Spleen (tissue), 11 donors: Measurements from ENCODE around the gene ZIC5. TPM values are rescaled to one million over a fixed set of nuclear protein-coding genes. Genes with fewer than 3 reads are reported as not detected.

Source experiments
- DNase-seq: peaks from one replicate; pipeline ENCODE4 v3.0.0-alpha.2; 2020
- H3K27ac ChIP-seq, 8 donors: fragments of 200-600 bp; sonication (generic) in 7 of 8; 1 replicate in 4 of 8; 2 replicates in 4 of 8; pipeline versions ENCODE4 v1.5.0 to v1.8.0; 2016 to 2021; ENCODE audit warnings: inconsistent platforms in 4 of 8, mild to moderate bottlenecking in 4 of 8, moderate library complexity in 1 of 8
- H3K27me3 ChIP-seq, 7 donors: fragments of 200-600 bp; sonication (generic) in 6 of 7; replicated peaks in 1 of 7; 1 replicate in 4 of 7; 2 replicates in 3 of 7; pipeline versions ENCODE4 v1.5.0 to v1.8.0; 2016 to 2021; ENCODE audit warnings: inconsistent platforms in 3 of 7, mild to moderate bottlenecking in 1 of 7
- H3K36me3 ChIP-seq, 6 donors: fragments of 200-600 bp; sonication (generic) in 5 of 6; 1 replicate in 4 of 6; 2 replicates in 2 of 6; pipeline versions ENCODE4 v1.5.0 to v1.8.0; 2016 to 2021; ENCODE audit warnings: inconsistent platforms in 2 of 6
- H3K4me1 ChIP-seq, 6 donors: fragments of 200-600 bp; sonication (generic) in 5 of 6; 1 replicate in 3 of 6; 2 replicates in 3 of 6; pipeline versions ENCODE4 v1.5.0 to v1.8.0; 2016 to 2021; ENCODE audit warnings: inconsistent platforms in 3 of 6
- H3K4me3 ChIP-seq, 8 donors: fragments of 200-600 bp; sonication (generic) in 7 of 8; 1 replicate in 4 of 8; 2 replicates in 4 of 8; pipeline versions ENCODE4 v1.5.0 to v1.8.0; 2016 to 2021; ENCODE audit warnings: inconsistent platforms in 4 of 8, mild to moderate bottlenecking in 4 of 8, moderate library complexity in 2 of 8
- H3K9me3 ChIP-seq, 8 donors: fragments of 200-600 bp; sonication (generic) in 7 of 8; 1 replicate in 4 of 8; 2 replicates in 4 of 8; pipeline versions ENCODE4 v1.5.0 to v1.8.0; 2016 to 2021; ENCODE audit warnings: inconsistent platforms in 4 of 8
- CTCF ChIP-seq, 11 experiments: fragments of 200-600 bp in 7 of 11; fragments of 450-650 bp in 4 of 11; sonication (generic) in 4 of 11; IDR thresholded peaks in 8 of 11; conservative IDR thresholded peaks in 3 of 11; 1 replicate in 7 of 11; 2 replicates in 4 of 11; pipeline versions ENCODE4 v1.4.0 to v1.8.0; 2016 to 2021; ENCODE audit warnings: antibody characterized with exemption in 11 of 11, inconsistent platforms in 4 of 11, mild to moderate bottlenecking in 1 of 11
- POLR2A ChIP-seq, 3 donors: fragments of 450-650 bp; IDR thresholded peaks; one replicate each; pipeline ENCODE4 v1.5.1; 2017; ENCODE audit warnings: antibody characterized with exemption in 3 of 3, mild to moderate bottlenecking in 1 of 3
- POLR2AphosphoS5 ChIP-seq, 3 donors: sonication (generic); formaldehyde crosslinking; IDR thresholded peaks; one replicate each; pipeline ENCODE4 v1.5.1; 2017; ENCODE audit warnings: antibody characterized with exemption in 3 of 3
- WGBS, 5 donors: extraction: QIAGEN DNeasy Blood & Tissue Kit in 3 of 5; methylation state at CpG; one replicate each; pipeline versions ENCODE4 v1.1.5 to v1.1.7; 2013 to 2018; 5-methylcytosine and 5-hydroxymethylcytosine counted together
- intact Hi-C: fragments of 100-400 bp; cut with DNase I; formaldehyde crosslinking; loops from one replicate; pipeline ENCODE4 v1.15.0; 2023; ENCODE audit warnings: low total_unique reads
- polyA plus RNA-seq, 3 donors: library from polyadenylated mRNA; stranded (reverse); fragments of 200-250 nt; gene quantifications; one replicate each; pipeline ENCODE4 v1.2.1, GENCODE V29; 2013
- total RNA-seq, 7 donors: library from RNA; depleted of rRNA in 3 of 7; stranded (reverse); fragments of >200 nt in 3 of 7; fragmentation: NEBNext Ultra II Directional in 4 of 7; extraction: Animal tissue kit (Norgen Biotek cat#: 25700) in 4 of 7; gene quantifications; one replicate each; pipeline versions ENCODE4 v1.1.0 to v1.2.1, GENCODE V29; 2016 to 2021
- donor health status: healthy with polysubstance abuse.
- donor health status: DM: no; HTN: no; CAD: no; lungs with moderate emphysema.
- donor health status: DM: no; HTN: no; CAD: no.
- donor health status: Bipolar disorder and iron deficiency.
- donor health status: healthy.
- donor health status: DM: no; HTN: no; CAD: no.
- donor health status: DM: yes; HTN: yes; CAD: no.

The ZIC5 gene
- total and polyA plus RNA-seq, 10 donors, result not detected

DNA sequence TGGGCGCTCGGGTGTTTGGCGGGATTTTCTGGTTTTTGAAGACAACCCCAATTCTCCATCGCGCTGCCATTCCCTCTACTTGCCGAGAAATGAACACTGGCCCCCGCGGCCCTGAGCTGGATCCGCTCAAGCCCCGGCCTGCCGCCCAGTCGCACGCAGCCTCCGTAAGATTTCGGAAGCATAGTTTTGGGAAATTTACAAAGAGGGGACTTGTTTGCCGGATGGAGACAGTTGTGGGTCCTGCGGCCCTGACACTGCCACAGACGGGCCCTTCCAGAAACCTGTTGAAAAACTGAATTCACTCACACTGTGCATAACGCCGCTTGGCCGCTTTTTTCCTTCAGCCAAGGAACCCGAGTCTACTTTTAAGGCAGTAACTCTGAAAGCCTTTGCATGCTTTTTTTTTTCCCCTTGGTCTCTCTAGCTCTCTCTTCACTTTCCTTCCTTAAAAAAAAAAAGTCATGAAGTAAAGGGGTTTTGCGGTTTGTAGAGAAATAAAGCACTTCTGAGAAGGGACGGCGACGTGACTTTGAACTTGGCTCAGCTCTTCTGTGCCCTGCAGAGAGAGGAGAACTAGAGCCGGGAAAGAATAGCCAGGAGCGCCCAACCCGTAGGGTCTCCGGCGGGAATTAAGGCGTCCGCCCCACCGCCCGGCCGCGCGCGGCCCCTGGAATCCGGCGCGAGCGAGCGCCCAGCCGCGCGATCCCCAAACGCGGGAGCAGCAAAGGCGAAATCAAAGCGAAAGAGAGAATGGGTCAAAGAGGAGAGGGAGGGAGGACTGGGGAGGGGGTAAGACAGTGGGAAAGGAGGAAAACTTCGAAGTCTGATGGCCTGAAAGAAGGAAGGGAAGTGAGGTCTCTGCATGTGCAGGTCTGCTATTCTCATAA lies 6.6 kb upstream of the ZIC5 start:
- peaks cover 0 to 60% (median 2%) of the 10 kb centered on the region in 8 donors for H3K9me3 ChIP-seq
- peaks cover 17 to 56% (median 54%) of the 10 kb centered on the region in 6 donors for H3K4me1 ChIP-seq
- TF ChIP-seq POLR2AphosphoS5 (IDR thresholded peaks at IDR 0.05) (no peak), CTCF (IDR thresholded peaks at IDR 0.05 in 8 of 11, conservative IDR thresholded peaks at IDR 0.05 in 3 of 11) (no peak), POLR2A (IDR thresholded peaks at IDR 0.05) (no peak)
- H3K4me3 ChIP-seq, result no peak overlapping the region
- 6 to 10% (median 9%) methylated on average over 46 to 52 of the region's 52 CpGs for WGBS, 5 donors
- no peak for DNase-seq
- intact Hi-C loops, result no loop called here
- peaks cover 46 to 100% (median 100%) of the 10 kb centered on the region in 7 donors for H3K27me3 ChIP-seq
- no peak overlapping the region for H3K27ac ChIP-seq
- H3K36me3 ChIP-seq, result no peaks in the 10 kb centered on the region

DNA sequence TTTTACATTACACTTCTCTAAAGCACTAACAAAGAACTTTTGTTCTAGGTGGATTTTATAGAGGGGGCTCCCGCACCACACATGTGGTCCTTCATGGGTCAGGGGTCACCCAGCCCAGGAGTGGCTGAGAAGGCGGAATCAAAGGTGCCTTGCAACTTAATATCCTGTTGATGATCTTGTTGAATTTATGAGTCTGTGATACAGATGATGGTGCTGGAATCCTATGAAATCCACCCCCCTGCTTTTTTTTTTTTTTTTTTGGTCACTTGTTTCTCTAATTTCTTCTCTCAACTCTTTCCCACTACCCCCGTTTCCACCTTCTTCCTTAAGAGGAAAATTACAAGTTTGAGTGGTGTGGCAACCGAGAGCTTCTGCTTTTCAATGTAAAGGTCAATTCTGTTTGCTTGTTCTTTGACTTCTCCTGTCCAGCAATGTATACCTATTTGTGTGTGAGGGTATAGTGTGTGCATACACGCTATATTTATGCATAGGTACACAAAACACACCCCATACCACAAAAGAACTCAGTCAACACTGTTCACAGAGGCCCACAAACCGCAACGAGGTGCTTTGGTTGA lies 5.9 kb upstream of the ZIC5 start:
- intact Hi-C loops, result no loop called here
- Histone ChIP-seq H3K4me3 (no peak overlapping the region), H3K36me3 (no peaks in the 10 kb centered on the region), H3K9me3 (peaks cover 0 to 60% (median 0%) of the 10 kb centered on the region in 8 donors), H3K27ac (no peak overlapping the region), H3K27me3 (peaks cover 43 to 100% (median 100%) of the 10 kb centered on the region in 7 donors), H3K4me1 (peaks cover 17 to 48% (median 46%) of the 10 kb centered on the region in 6 donors)
- no peak for DNase-seq
- no peak for TF ChIP-seq CTCF (IDR thresholded peaks at IDR 0.05 in 8 of 11, conservative IDR thresholded peaks at IDR 0.05 in 3 of 11)
- 30 to 36% (median 31%) methylated on average over 7 of the region's 7 CpGs for WGBS, 5 donors

DNA sequence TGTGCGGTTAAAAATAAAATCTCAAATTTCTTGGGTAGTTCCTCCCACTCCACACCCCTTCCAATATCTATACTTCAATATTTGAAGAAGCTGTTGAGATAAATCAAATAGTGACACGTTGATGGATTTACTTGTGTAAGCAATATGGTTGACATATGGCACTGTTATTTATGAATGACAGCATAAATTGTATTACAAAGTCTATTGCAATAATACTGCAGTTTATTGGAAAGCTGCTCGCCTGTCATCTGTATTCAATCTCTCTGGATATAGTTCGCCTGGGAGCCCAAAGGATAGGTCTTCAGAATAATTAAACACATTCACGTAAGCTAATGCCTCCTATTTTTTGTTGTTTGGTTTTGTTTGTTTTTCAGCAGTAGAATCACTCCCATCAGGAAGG lies 5.0 kb upstream of the ZIC5 start:
- 58 to 75% (median 71%) methylated on average over 5 of the region's 5 CpGs for WGBS, 5 donors
- Histone ChIP-seq H3K27me3 (peaks cover 51 to 100% (median 100%) of the 10 kb centered on the region in 7 donors), H3K4me1 (peaks cover 16 to 45% (median 41%) of the 10 kb centered on the region in 6 donors), H3K9me3 (peaks cover 0 to 66% (median 0%) of the 10 kb centered on the region in 8 donors), H3K4me3 (no peak overlapping the region), H3K27ac (no peak overlapping the region), H3K36me3 (no peaks in the 10 kb centered on the region)
- TF ChIP-seq POLR2A (IDR thresholded peaks at IDR 0.05) (no peak), CTCF (IDR thresholded peaks at IDR 0.05 in 8 of 11, conservative IDR thresholded peaks at IDR 0.05 in 3 of 11) (no peak), POLR2AphosphoS5 (IDR thresholded peaks at IDR 0.05) (no peak)
- no peak for DNase-seq
- intact Hi-C loops, result no loop called here

GRCh38 chr13:99975626-99976025 lies 4.1 kb upstream of the ZIC5 start:
- intact Hi-C loops, result no loop called here
- peaks cover 20 to 45% (median 40%) of the 10 kb centered on the region in 6 donors for H3K4me1 ChIP-seq
- WGBS, 5 donors, result 19 to 29% (median 23%) methylated on average over 12 to 19 of the region's 19 CpGs
- DNase-seq, result no peak
- H3K36me3 ChIP-seq, result no peaks in the 10 kb centered on the region
- H3K4me3 ChIP-seq, result no peak overlapping the region
- no peak for TF ChIP-seq CTCF (IDR thresholded peaks at IDR 0.05 in 8 of 11, conservative IDR thresholded peaks at IDR 0.05 in 3 of 11)
- TF ChIP-seq POLR2AphosphoS5 (IDR thresholded peaks at IDR 0.05), result no peak
- no peak for TF ChIP-seq POLR2A (IDR thresholded peaks at IDR 0.05)
- peaks cover 55 to 100% (median 100%) of the 10 kb centered on the region in 7 donors for H3K27me3 ChIP-seq
- peaks cover 0 to 67% (median 0%) of the 10 kb centered on the region in 8 donors for H3K9me3 ChIP-seq
- no peak overlapping the region for H3K27ac ChIP-seq
